A549 (cell line): ENCODE results near the gene RAD51B. TPM values are rescaled to one million over a fixed set of nuclear protein-coding genes. Genes with fewer than 3 reads are reported as not detected.
A peak's percentile ranks its signal among the peaks of the same experiment; 100 is the strongest.

ENCODE experiments used
- ATAC-seq, 2 experiments: fragments of 200-7000 bp in 1 of 2; fragments of >200 bp in 1 of 2; cut with Nextera tagmentation in 1 of 2; cut with Tn5 transposase in 1 of 2; 3 replicates each; pipeline versions ENCODE4 v1.8.0 to v1.9.1; 2018 to 2020; ENCODE audit warnings: mild to moderate bottlenecking in 1 of 2, moderate library complexity in 1 of 2
- CTCF ChIA-PET: fragments of 300-600 bp; sonication (Branson Sonifier 250); formaldehyde crosslinking; extraction: SDS; loops from one replicate; lab custom pipeline; 2021; ENCODE audit warnings: antibody characterized with exemption, inconsistent platforms; lab: Yijun Ruan, JAX
- POLR2A ChIA-PET: fragments of 350-600 bp; formaldehyde crosslinking; extraction: SDS; loops from one replicate; lab custom pipeline; 2021; ENCODE audit warnings: antibody characterized with exemption, inconsistent platforms; lab: Yijun Ruan, JAX
- DNase-seq, 2 experiments: peaks; one replicate each; pipeline versions ENCODE4 v3.0.0 to v3.0.0-alpha.2; 2011 to 2016; ENCODE audit warnings: low read depth in 1 of 2, low spot score in 1 of 2
- FAIRE-seq: peaks from 2 replicates; lab custom pipeline; 2011; peaks lifted over from hg19 to GRCh38; lab: Jason Lieb, UNC
- H3K27ac ChIP-seq, 2 experiments: fragments of >200 bp; sonication (Bioruptor Twin); formaldehyde crosslinking; 3 replicates each; pipeline ENCODE4 v1.5.1; 2016 to 2017
- H3K4me1 ChIP-seq: fragments of >200 bp; sonication (Bioruptor Twin); formaldehyde crosslinking; 3 replicates; pipeline ENCODE4 v1.6.1; 2016
- H3K4me2 ChIP-seq: fragments of >200 bp; sonication (Bioruptor Twin); formaldehyde crosslinking; 3 replicates; pipeline ENCODE4 v1.6.1; 2016
- H3K4me3 ChIP-seq: fragments of >200 bp; sonication (Bioruptor Twin); formaldehyde crosslinking; 3 replicates; pipeline ENCODE4 v1.5.1; 2016
- H3K9me3 ChIP-seq: fragments of >200 bp; sonication (Bioruptor Twin); formaldehyde crosslinking; 3 replicates; pipeline ENCODE4 v1.6.1; 2016
- CEBPB ChIP-seq, 2 experiments: fragments of >200 bp in 1 of 2; sonication (Bioruptor Twin) in 1 of 2; formaldehyde crosslinking in 1 of 2; IDR thresholded peaks; 2 replicates each; pipeline ENCODE4 v1.6.1; 2012 to 2016
- GATA3 ChIP-seq: IDR thresholded peaks from 2 replicates; pipeline ENCODE4 v1.6.1; 2012; ENCODE audit warnings: borderline replicate concordance
- HDAC2 ChIP-seq: fragments of 200-600 bp; sonication (generic); IDR thresholded peaks from 2 replicates; pipeline ENCODE4 v1.6.1; 2016
- HES2 ChIP-seq: fragments of >200 bp; sonication (Bioruptor Twin); formaldehyde crosslinking; IDR thresholded peaks from 2 replicates; pipeline ENCODE4 v1.6.1; 2016
- HEYL ChIP-seq: fragments of 250-450 bp; sonication (Bioruptor Pico); IDR thresholded peaks from 2 replicates; pipeline ENCODE4 v1.8.0; 2021; ENCODE audit warnings: mild to moderate bottlenecking, moderate library complexity
- HOXB5 ChIP-seq: fragments of 250-450 bp; sonication (Bioruptor Pico); IDR thresholded peaks from 2 replicates; pipeline ENCODE4 v1.5.0; 2020; ENCODE audit warnings: mild to moderate bottlenecking, moderate library complexity
- KDM1A ChIP-seq: fragments of 200-600 bp; sonication (generic); IDR thresholded peaks from 2 replicates; pipeline ENCODE4 v1.6.1; 2016; ENCODE audit warnings: low read depth, mild to moderate bottlenecking
- KDM5A ChIP-seq: fragments of 200-600 bp; sonication (generic); IDR thresholded peaks from 2 replicates; pipeline ENCODE4 v1.6.1; 2016; ENCODE audit warnings: antibody characterized with exemption, mild to moderate bottlenecking
- MAFK ChIP-seq: fragments of 450-650 bp; IDR thresholded peaks from 2 replicates; pipeline ENCODE4 v1.6.1; 2014; ENCODE audit not compliant: partially characterized antibody
- MAZ ChIP-seq: fragments of 150-350 bp; IDR thresholded peaks from 2 replicates; pipeline ENCODE4 v1.6.1; 2014; ENCODE audit warnings: antibody characterized with exemption, low read depth, low read length, borderline replicate concordance
- NFE2L2 ChIP-seq: fragments of 150-350 bp; conservative IDR thresholded peaks from 2 replicates; pipeline ENCODE4 v1.6.1; 2014; ENCODE audit warnings: low read length
- NR3C1 ChIP-seq: fragments of >200 bp; sonication (Bioruptor Twin); formaldehyde crosslinking; IDR thresholded peaks from 3 replicates; pipeline ENCODE4 v1.6.1; 2017
- RAD21 ChIP-seq, 2 experiments: fragments of >200 bp in 1 of 2; sonication (Bioruptor Twin) in 1 of 2; formaldehyde crosslinking in 1 of 2; IDR thresholded peaks in 1 of 2; conservative IDR thresholded peaks in 1 of 2; 2 replicates in 1 of 2; 3 replicates in 1 of 2; pipeline ENCODE4 v1.6.1; 2012 to 2018; ENCODE audit warnings: inconsistent platforms in 1 of 2
- TP53 ChIP-seq: fragments of 250-450 bp; sonication (Bioruptor Pico); IDR thresholded peaks from 2 replicates; pipeline ENCODE4 v1.5.0; 2021; ENCODE audit warnings: mild to moderate bottlenecking, moderate library complexity
- ZSCAN20 ChIP-seq: fragments of 250-450 bp; sonication (Bioruptor Pico); IDR thresholded peaks from 2 replicates; pipeline ENCODE4 v1.8.0; 2022; ENCODE audit warnings: mild to moderate bottlenecking, moderate library complexity
- WGBS: methylation state at CpG from one replicate; pipeline ENCODE4 v1.1.6; 2017; ENCODE audit errors: missing lambda C conversion rate; 5-methylcytosine and 5-hydroxymethylcytosine counted together
- polyA plus RNA-seq, 4 experiments: library from polyadenylated mRNA; depleted of rRNA in 3 of 4; stranded (reverse); fragments of >200 nt; fragmentation: RNase III in 1 of 4; extraction: RNeasy Plus Mini Kit Qiagen cat#74134 plus additional on column Dnase treatment in 1 of 4; gene quantifications; 2 replicates in 3 of 4; 3 replicates in 1 of 4; pipeline ENCODE4 v1.2.3, GENCODE V29; 2011 to 2017
- TF ChIP-seq, protein P1 (sequence below): fragments of >200 bp; sonication (Bioruptor Twin); formaldehyde crosslinking; IDR thresholded peaks from 3 replicates; pipeline ENCODE4 v1.6.1; 2016
- TF ChIP-seq, protein P2 (sequence below): fragments of 200-600 bp; sonication (generic); IDR thresholded peaks from 2 replicates; pipeline ENCODE4 v1.6.1; 2016; ENCODE audit warnings: antibody characterized with exemption, mild to moderate bottlenecking, moderate library complexity
- TF ChIP-seq, protein P3 (sequence below): IDR thresholded peaks from 2 replicates; pipeline ENCODE4 v1.6.1; 2012
- TF ChIP-seq, protein P4 (sequence below): fragments of 150-350 bp; IDR thresholded peaks from 2 replicates; pipeline ENCODE4 v1.6.1; 2014; ENCODE audit warnings: low read depth, mild to moderate bottlenecking, low read length
- TF ChIP-seq, protein P5 (sequence below): fragments of >200 bp; sonication (Bioruptor Twin); formaldehyde crosslinking; IDR thresholded peaks from 3 replicates; pipeline ENCODE4 v1.5.1; 2016

The RAD51B gene
- polyA plus RNA-seq, 2 of the 4 experiments (the other 2 are of a cell fraction) = 7.2 to 10.8 TPM

GRCh38 chr14:68574461-68574860 is 754.9 kb downstream of the RAD51B start:
- no peak for TF ChIP-seq TP53 (CRISPR knock-in tag)
- TF ChIP-seq CEBPB (IDR thresholded peaks at IDR 0.05) = no peak
- TF ChIP-seq ZSCAN20 (CRISPR knock-in tag) = no peak
- TF ChIP-seq, protein P1, sequence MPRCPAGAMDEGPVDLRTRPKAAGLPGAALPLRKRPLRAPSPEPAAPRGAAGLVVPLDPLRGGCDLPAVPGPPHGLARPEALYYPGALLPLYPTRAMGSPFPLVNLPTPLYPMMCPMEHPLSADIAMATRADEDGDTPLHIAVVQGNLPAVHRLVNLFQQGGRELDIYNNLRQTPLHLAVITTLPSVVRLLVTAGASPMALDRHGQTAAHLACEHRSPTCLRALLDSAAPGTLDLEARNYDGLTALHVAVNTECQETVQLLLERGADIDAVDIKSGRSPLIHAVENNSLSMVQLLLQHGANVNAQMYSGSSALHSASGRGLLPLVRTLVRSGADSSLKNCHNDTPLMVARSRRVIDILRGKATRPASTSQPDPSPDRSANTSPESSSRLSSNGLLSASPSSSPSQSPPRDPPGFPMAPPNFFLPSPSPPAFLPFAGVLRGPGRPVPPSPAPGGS = no peak
- no peak for TF ChIP-seq RAD21 (conservative IDR thresholded peaks at IDR 0.05 in 1 of 2, IDR thresholded peaks at IDR 0.05 in 1 of 2)
- TF ChIP-seq, protein P2, sequence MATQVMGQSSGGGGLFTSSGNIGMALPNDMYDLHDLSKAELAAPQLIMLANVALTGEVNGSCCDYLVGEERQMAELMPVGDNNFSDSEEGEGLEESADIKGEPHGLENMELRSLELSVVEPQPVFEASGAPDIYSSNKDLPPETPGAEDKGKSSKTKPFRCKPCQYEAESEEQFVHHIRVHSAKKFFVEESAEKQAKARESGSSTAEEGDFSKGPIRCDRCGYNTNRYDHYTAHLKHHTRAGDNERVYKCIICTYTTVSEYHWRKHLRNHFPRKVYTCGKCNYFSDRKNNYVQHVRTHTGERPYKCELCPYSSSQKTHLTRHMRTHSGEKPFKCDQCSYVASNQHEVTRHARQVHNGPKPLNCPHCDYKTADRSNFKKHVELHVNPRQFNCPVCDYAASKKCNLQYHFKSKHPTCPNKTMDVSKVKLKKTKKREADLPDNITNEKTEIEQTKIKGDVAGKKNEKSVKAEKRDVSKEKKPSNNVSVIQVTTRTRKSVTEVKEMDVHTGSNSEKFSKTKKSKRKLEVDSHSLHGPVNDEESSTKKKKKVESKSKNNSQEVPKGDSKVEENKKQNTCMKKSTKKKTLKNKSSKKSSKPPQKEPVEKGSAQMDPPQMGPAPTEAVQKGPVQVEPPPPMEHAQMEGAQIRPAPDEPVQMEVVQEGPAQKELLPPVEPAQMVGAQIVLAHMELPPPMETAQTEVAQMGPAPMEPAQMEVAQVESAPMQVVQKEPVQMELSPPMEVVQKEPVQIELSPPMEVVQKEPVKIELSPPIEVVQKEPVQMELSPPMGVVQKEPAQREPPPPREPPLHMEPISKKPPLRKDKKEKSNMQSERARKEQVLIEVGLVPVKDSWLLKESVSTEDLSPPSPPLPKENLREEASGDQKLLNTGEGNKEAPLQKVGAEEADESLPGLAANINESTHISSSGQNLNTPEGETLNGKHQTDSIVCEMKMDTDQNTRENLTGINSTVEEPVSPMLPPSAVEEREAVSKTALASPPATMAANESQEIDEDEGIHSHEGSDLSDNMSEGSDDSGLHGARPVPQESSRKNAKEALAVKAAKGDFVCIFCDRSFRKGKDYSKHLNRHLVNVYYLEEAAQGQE = no peak
- TF ChIP-seq MAFK = no peak
- TF ChIP-seq, protein P3, sequence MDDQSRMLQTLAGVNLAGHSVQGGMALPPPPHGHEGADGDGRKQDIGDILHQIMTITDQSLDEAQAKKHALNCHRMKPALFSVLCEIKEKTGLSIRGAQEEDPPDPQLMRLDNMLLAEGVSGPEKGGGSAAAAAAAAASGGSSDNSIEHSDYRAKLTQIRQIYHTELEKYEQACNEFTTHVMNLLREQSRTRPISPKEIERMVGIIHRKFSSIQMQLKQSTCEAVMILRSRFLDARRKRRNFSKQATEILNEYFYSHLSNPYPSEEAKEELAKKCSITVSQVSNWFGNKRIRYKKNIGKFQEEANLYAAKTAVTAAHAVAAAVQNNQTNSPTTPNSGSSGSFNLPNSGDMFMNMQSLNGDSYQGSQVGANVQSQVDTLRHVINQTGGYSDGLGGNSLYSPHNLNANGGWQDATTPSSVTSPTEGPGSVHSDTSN = no peak
- TF ChIP-seq, protein P4, sequence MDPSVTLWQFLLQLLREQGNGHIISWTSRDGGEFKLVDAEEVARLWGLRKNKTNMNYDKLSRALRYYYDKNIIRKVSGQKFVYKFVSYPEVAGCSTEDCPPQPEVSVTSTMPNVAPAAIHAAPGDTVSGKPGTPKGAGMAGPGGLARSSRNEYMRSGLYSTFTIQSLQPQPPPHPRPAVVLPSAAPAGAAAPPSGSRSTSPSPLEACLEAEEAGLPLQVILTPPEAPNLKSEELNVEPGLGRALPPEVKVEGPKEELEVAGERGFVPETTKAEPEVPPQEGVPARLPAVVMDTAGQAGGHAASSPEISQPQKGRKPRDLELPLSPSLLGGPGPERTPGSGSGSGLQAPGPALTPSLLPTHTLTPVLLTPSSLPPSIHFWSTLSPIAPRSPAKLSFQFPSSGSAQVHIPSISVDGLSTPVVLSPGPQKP = no peak
- no peak for TF ChIP-seq GATA3
- no peak for TF ChIP-seq HES2
- no peak for TF ChIP-seq NFE2L2
- no peak for TF ChIP-seq HEYL (CRISPR knock-in tag)
- TF ChIP-seq HDAC2 = no peak
- TF ChIP-seq NR3C1 = no peak
- no peak for TF ChIP-seq KDM1A
- TF ChIP-seq KDM5A = no peak
- TF ChIP-seq, protein P5, sequence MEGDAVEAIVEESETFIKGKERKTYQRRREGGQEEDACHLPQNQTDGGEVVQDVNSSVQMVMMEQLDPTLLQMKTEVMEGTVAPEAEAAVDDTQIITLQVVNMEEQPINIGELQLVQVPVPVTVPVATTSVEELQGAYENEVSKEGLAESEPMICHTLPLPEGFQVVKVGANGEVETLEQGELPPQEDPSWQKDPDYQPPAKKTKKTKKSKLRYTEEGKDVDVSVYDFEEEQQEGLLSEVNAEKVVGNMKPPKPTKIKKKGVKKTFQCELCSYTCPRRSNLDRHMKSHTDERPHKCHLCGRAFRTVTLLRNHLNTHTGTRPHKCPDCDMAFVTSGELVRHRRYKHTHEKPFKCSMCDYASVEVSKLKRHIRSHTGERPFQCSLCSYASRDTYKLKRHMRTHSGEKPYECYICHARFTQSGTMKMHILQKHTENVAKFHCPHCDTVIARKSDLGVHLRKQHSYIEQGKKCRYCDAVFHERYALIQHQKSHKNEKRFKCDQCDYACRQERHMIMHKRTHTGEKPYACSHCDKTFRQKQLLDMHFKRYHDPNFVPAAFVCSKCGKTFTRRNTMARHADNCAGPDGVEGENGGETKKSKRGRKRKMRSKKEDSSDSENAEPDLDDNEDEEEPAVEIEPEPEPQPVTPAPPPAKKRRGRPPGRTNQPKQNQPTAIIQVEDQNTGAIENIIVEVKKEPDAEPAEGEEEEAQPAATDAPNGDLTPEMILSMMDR = no peak
- TF ChIP-seq MAZ = no peak
- TF ChIP-seq HOXB5 (CRISPR knock-in tag) = no peak
- no peak for ATAC-seq
- CTCF ChIA-PET = interaction anchor here (0.6 to 1.3 kb wide), 6 partner anchors 33 to 327 kb away, joined by 3 read pairs; no protein-coding TSS in a partner anchor

More at GRCh38 chr14:68574461-68574860, 754.9 kb downstream of the RAD51B start:
- FAIRE-seq (no peak), DNase-seq (no peak)
- H3K9me3 ChIP-seq = no peaks in the 10 kb centered on the region
- peak overlapping the region; percentile 86 to 89 for H3K27ac ChIP-seq
- POLR2A ChIA-PET = interaction anchor here (1.4 kb wide), 1 partner anchor 116 kb away, joined by 4 read pairs; no protein-coding TSS in a partner anchor
- no peak overlapping the region for H3K4me3 ChIP-seq
- peaks cover 41% of the 10 kb centered on the region for H3K4me1 ChIP-seq
- WGBS = 94% methylated on average over 3 of the region's 3 CpGs
- no peak overlapping the region for H3K4me2 ChIP-seq
